SJSA1 (cell line): Measurements from ENCODE around the gene MYOC. TPM values are rescaled to one million over a fixed set of nuclear protein-coding genes. Genes with fewer than 3 reads are reported as not detected.
"Not testable (repeated sequence)": the region's sequence is repeated elsewhere in the genome, so short reads cannot be mapped to it uniquely, and the experiment has no call there.

Experiments
- DNase-seq, 2 experiments: peaks; one replicate each; pipeline ENCODE4 v3.0.0-alpha.2; 2015 to 2020; ENCODE audit warnings: low spot score in 2 of 2, low read depth in 1 of 2
- H3K27ac ChIP-seq: fragments of 250-450 bp; sonication (Bioruptor Pico); 2 replicates; pipeline ENCODE4 v1.5.1; 2020; ENCODE audit warnings: mild to moderate bottlenecking, moderate library complexity
- H3K27me3 ChIP-seq: fragments of 250-450 bp; sonication (Bioruptor Pico); replicated peaks from 2 replicates; pipeline ENCODE4 v1.5.1; 2020; ENCODE audit warnings: mild to moderate bottlenecking, moderate library complexity
- H3K36me3 ChIP-seq: fragments of 250-450 bp; sonication (Bioruptor Pico); 2 replicates; pipeline ENCODE4 v1.5.1; 2020; ENCODE audit warnings: mild to moderate bottlenecking
- H3K4me1 ChIP-seq: fragments of 250-450 bp; sonication (Bioruptor Pico); replicated peaks from 2 replicates; pipeline ENCODE4 v1.6.1; 2021; ENCODE audit warnings: mild to moderate bottlenecking
- H3K4me3 ChIP-seq: fragments of 250-450 bp; sonication (Bioruptor Pico); 2 replicates; pipeline ENCODE4 v1.5.1; 2020; ENCODE audit warnings: mild to moderate bottlenecking
- H3K9me3 ChIP-seq: fragments of 250-450 bp; sonication (Bioruptor Pico); replicated peaks from 2 replicates; pipeline ENCODE4 v1.5.1; 2020; ENCODE audit warnings: mild to moderate bottlenecking
- total RNA-seq: library from RNA; depleted of rRNA; stranded (reverse); fragments of >200 nt; shearing (Covaris generic); gene quantifications from 2 replicates; pipeline ENCODE4 v1.2.3, GENCODE V29; 2014

MYOC gene
- total RNA-seq, 1 experiment from 2014 or later: 1.4 TPM

- Histone ChIP-seq H3K27ac (no peak overlapping the region), H3K36me3 (no peaks in the 10 kb centered on the region), H3K4me1 (peaks cover 16% of the 10 kb centered on the region), H3K27me3 (no peaks in the 10 kb centered on the region), H3K9me3 (no peaks in the 10 kb centered on the region), H3K4me3 (no peak overlapping the region)
- no peak for DNase-seq
These were observed 11.2 kb downstream of the MYOC start for GRCh38 chr1:171641076-171641864.

GRCh38 chr1:171640225-171640624 is 12.3 kb downstream of the MYOC start:
- Histone ChIP-seq H3K4me1 (peaks cover 7% of the 10 kb centered on the region), H3K27me3 (no peaks in the 10 kb centered on the region), H3K36me3 (no peaks in the 10 kb centered on the region), H3K27ac (no peak overlapping the region), H3K9me3 (no peaks in the 10 kb centered on the region), H3K4me3 (no peak overlapping the region)
- DNase-seq: no peak

- Histone ChIP-seq H3K36me3 (no peaks in the 10 kb centered on the region), H3K4me3 (no peak overlapping the region), H3K27ac (no peak overlapping the region), H3K9me3 (no peaks in the 10 kb centered on the region), H3K27me3 (no peaks in the 10 kb centered on the region), H3K4me1 (no peaks in the 10 kb centered on the region)
- DNase-seq: no peak
These were observed 14.4 kb downstream of the MYOC start for GRCh38 chr1:171637928-171638576.

- H3K4me1 ChIP-seq: no peaks in the 10 kb centered on the region
- no peaks in the 10 kb centered on the region for H3K27me3 ChIP-seq
- H3K9me3 ChIP-seq: no peaks in the 10 kb centered on the region
- no peak overlapping the region for H3K27ac ChIP-seq
- H3K36me3 ChIP-seq: no peaks in the 10 kb centered on the region
- no peak for DNase-seq
- no peak overlapping the region for H3K4me3 ChIP-seq
These were observed 16.3 kb downstream of the MYOC start for GRCh38 chr1:171636141-171636540.

GRCh38 chr1:171635661-171636060 is 16.8 kb downstream of the MYOC start:
- H3K4me1 ChIP-seq: no peaks in the 10 kb centered on the region
- H3K27me3 ChIP-seq: no peaks in the 10 kb centered on the region
- H3K4me3 ChIP-seq: no peak overlapping the region
- H3K9me3 ChIP-seq: no peaks in the 10 kb centered on the region
- no peak overlapping the region for H3K27ac ChIP-seq
- no peaks in the 10 kb centered on the region for H3K36me3 ChIP-seq
- DNase-seq: no peak

GRCh38 chr1:171628225-171628624 is 24.3 kb downstream of the MYOC start:
- Histone ChIP-seq H3K36me3 (no peaks in the 10 kb centered on the region), H3K9me3 (no peaks in the 10 kb centered on the region), H3K4me3 (no peak overlapping the region), H3K4me1 (no peaks in the 10 kb centered on the region), H3K27me3 (no peaks in the 10 kb centered on the region), H3K27ac (no peak overlapping the region)
- DNase-seq: no peak

GRCh38 chr1:171627020-171627419 is 25.5 kb downstream of the MYOC start:
- H3K9me3 ChIP-seq: no peaks in the 10 kb centered on the region
- H3K27ac ChIP-seq: no peak overlapping the region
- no peaks in the 10 kb centered on the region for H3K4me1 ChIP-seq
- H3K27me3 ChIP-seq: no peaks in the 10 kb centered on the region
- H3K4me3 ChIP-seq: no peak overlapping the region
- no peak for DNase-seq
- H3K36me3 ChIP-seq: no peaks in the 10 kb centered on the region

- Histone ChIP-seq H3K36me3 (no peaks in the 10 kb centered on the region), H3K27ac (no peak overlapping the region), H3K9me3 (no peaks in the 10 kb centered on the region), H3K4me1 (no peaks in the 10 kb centered on the region), H3K4me3 (no peak overlapping the region), H3K27me3 (no peaks in the 10 kb centered on the region)
- no peak for DNase-seq
These were observed 27.3 kb downstream of the MYOC start for GRCh38 chr1:171625225-171625624.

- Histone ChIP-seq H3K27me3 (no peaks in the 10 kb centered on the region), H3K4me1 (no peaks in the 10 kb centered on the region), H3K4me3 (no peak overlapping the region), H3K9me3 (no peaks in the 10 kb centered on the region), H3K27ac (no peak overlapping the region), H3K36me3 (no peaks in the 10 kb centered on the region)
- no peak for DNase-seq
These were observed 28.7 kb downstream of the MYOC start for GRCh38 chr1:171623651-171624331.

GRCh38 chr1:171622152-171622462 is 30.4 kb downstream of the MYOC start, which contains the start of gene MYOCOS:
Gene MYOCOS (plus strand): TSS chr1:171622243. CDS start chr1:171623884, 1,641 bp downstream.
- no peak within 1 kb of the TSS for H3K4me3 ChIP-seq
- H3K4me1 ChIP-seq: no peaks in the 10 kb centered on the region
- no peaks in the 10 kb centered on the region for H3K27me3 ChIP-seq
- H3K9me3 ChIP-seq: no peaks in the 10 kb centered on the region
- no peaks in the 10 kb centered on the region for H3K36me3 ChIP-seq
- no peak for DNase-seq
- no peak within 1 kb of the TSS for H3K27ac ChIP-seq

- Histone ChIP-seq H3K27ac (no peak overlapping the region), H3K4me3 (no peak overlapping the region), H3K4me1 (no peaks in the 10 kb centered on the region), H3K9me3 (no peaks in the 10 kb centered on the region), H3K36me3 (no peaks in the 10 kb centered on the region), H3K27me3 (no peaks in the 10 kb centered on the region)
- no peak for DNase-seq
These were observed 35.9 kb downstream of the MYOC start for GRCh38 chr1:171616586-171616985.

- not testable (repeated sequence) for DNase-seq, H3K36me3 ChIP-seq, H3K4me1 ChIP-seq, H3K4me3 ChIP-seq, H3K9me3 ChIP-seq, H3K27me3 ChIP-seq, H3K27ac ChIP-seq
These were observed 37.2 kb downstream of the MYOC start for GRCh38 chr1:171615122-171615906.

- no peaks in the 10 kb centered on the region for H3K9me3 ChIP-seq
- H3K36me3 ChIP-seq: no peaks in the 10 kb centered on the region
- no peaks in the 10 kb centered on the region for H3K27me3 ChIP-seq
- no peaks in the 10 kb centered on the region for H3K4me1 ChIP-seq
- H3K27ac ChIP-seq: no peak overlapping the region
- H3K4me3 ChIP-seq: no peak overlapping the region
- DNase-seq: no peak
These were observed 39.2 kb downstream of the MYOC start for GRCh38 chr1:171613282-171613681.
